Activated T-helper 17 cell treated with anti-CD3 and anti-CD28 coated beads, Interleukin-2, amount 50 U/mL, for 72 hours (primary cell): Measurements from ENCODE around the gene DCUN1D5. TPM values are rescaled to one million over a fixed set of nuclear protein-coding genes. Genes with fewer than 3 reads are reported as not detected.
"Not testable (repeated sequence)": the region's sequence is repeated elsewhere in the genome, so short reads cannot be mapped to it uniquely, and the experiment has no call there.

Experiments
- ATAC-seq: fragments of 150-1000 bp; cut with Tn5 transposase; replicated peaks from 2 replicates; pipeline ENCODE4 v1.10.0; 2021; ENCODE audit warnings: mild to moderate bottlenecking, moderate library complexity
- H3K27ac Mint-ChIP-seq: one replicate; pipeline ENCODE4 v1.8.0; 2022; ENCODE audit warnings: mixed read lengths
- H3K27me3 Mint-ChIP-seq: one replicate; pipeline ENCODE4 v1.8.0; 2022; ENCODE audit warnings: mixed read lengths
- H3K36me3 Mint-ChIP-seq: one replicate; pipeline ENCODE4 v1.8.0; 2022; ENCODE audit warnings: low read depth, mild to moderate bottlenecking, mixed read lengths
- H3K4me1 Mint-ChIP-seq: one replicate; pipeline ENCODE4 v1.8.0; 2022; ENCODE audit warnings: mixed read lengths
- H3K4me3 Mint-ChIP-seq: one replicate; pipeline ENCODE4 v1.8.0; 2022; ENCODE audit warnings: mild to moderate bottlenecking, mixed read lengths
- H3K9me3 Mint-ChIP-seq: one replicate; pipeline ENCODE4 v1.8.0; 2022; ENCODE audit warnings: mixed read lengths
- total RNA-seq, 2 donors: library from RNA; stranded (reverse); gene quantifications; one replicate each; pipeline ENCODE4 v1.2.3, GENCODE V29; 2022

The DCUN1D5 gene
- total RNA-seq, 2 donors from 2014 or later: 39.2 to 64.8 TPM

GRCh38 chr11:103043826-103044678 is 47.9 kb downstream of the DCUN1D5 start:
- Mint-ChIP-seq H3K36me3 (no peaks in the 10 kb centered on the region), H3K27me3 (peaks cover 5% of the 10 kb centered on the region), H3K4me3 (no peak overlapping the region), H3K9me3 (no peaks in the 10 kb centered on the region), H3K27ac (no peak overlapping the region), H3K4me1 (no peaks in the 10 kb centered on the region)
- no peak for ATAC-seq

GRCh38 chr11:103042161-103042560 is 49.8 kb downstream of the DCUN1D5 start:
- no peak for ATAC-seq
- Mint-ChIP-seq H3K9me3 (no peaks in the 10 kb centered on the region), H3K4me1 (no peaks in the 10 kb centered on the region), H3K27me3 (peaks cover 5% of the 10 kb centered on the region), H3K27ac (no peak overlapping the region), H3K36me3 (no peaks in the 10 kb centered on the region), H3K4me3 (no peak overlapping the region)

- peak; percentile 86 for ATAC-seq
- Mint-ChIP-seq H3K9me3 (peaks cover 6% of the 10 kb centered on the region), H3K27me3 (no peaks in the 10 kb centered on the region), H3K36me3 (peaks cover 7% of the 10 kb centered on the region), H3K27ac (peak overlapping the region; percentile 93), H3K4me1 (peaks cover 7% of the 10 kb centered on the region), H3K4me3 (peak overlapping the region; percentile 58)
Observed at GRCh38 chr11:103035791-103036434, 56.0 kb downstream of the DCUN1D5 start.

DNA sequence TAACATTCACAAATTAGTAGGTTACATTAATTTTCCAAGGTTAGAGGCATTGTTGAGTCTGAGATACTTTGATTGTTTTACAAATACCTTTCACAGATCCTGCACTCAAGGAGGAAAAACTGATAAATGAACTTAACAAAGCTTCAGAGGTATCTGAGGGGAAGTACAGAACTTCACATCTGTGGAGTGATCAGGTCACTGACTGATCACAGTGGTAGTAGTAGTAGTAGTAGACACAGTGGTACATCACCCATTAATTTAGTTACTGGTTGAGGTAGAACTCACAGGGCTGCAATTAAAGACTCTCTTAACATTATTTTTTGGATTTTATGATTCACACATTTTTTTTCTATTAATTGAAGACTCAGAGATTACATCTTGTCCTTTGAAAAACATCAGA is 56.7 kb downstream of the DCUN1D5 start:
- H3K4me3 Mint-ChIP-seq: no peak overlapping the region
- H3K36me3 Mint-ChIP-seq: peaks cover 7% of the 10 kb centered on the region
- H3K27me3 Mint-ChIP-seq: no peaks in the 10 kb centered on the region
- peaks cover 6% of the 10 kb centered on the region for H3K9me3 Mint-ChIP-seq
- peaks cover 7% of the 10 kb centered on the region for H3K4me1 Mint-ChIP-seq
- no peak for ATAC-seq
- no peak overlapping the region for H3K27ac Mint-ChIP-seq

DNA sequence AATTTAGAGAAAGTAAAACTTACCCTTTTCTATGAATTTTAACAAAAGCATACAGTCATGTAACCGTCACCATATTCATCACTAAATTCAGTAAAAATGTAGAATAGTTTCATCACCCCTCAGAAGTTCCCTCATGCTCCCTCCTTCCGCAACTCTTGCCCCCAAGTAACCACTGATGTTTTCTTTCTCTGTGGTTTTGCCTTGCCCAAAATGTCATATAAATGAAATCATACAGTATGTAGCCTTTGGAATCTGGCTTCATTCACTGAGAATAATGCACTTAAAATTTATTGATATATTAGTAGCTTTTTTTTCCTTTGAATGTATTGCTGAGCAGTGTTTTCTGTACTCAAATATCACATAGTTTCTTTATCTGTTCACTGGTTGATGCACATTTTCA is 60.1 kb downstream of the DCUN1D5 start:
- H3K4me1 Mint-ChIP-seq: peaks cover 13% of the 10 kb centered on the region
- H3K27me3 Mint-ChIP-seq: peaks cover 3% of the 10 kb centered on the region
- H3K27ac Mint-ChIP-seq: peak overlapping the region; percentile 46
- peaks cover 6% of the 10 kb centered on the region for H3K9me3 Mint-ChIP-seq
- no peak for ATAC-seq
- H3K4me3 Mint-ChIP-seq: no peak overlapping the region
- H3K36me3 Mint-ChIP-seq: peaks cover 7% of the 10 kb centered on the region

GRCh38 chr11:103029401-103029800 is 62.6 kb downstream of the DCUN1D5 start:
- no peak for ATAC-seq
- no peak overlapping the region for H3K27ac Mint-ChIP-seq
- H3K36me3 Mint-ChIP-seq: no peaks in the 10 kb centered on the region
- H3K27me3 Mint-ChIP-seq: peaks cover 3% of the 10 kb centered on the region
- H3K4me1 Mint-ChIP-seq: peaks cover 6% of the 10 kb centered on the region
- no peak overlapping the region for H3K4me3 Mint-ChIP-seq
- H3K9me3 Mint-ChIP-seq: no peaks in the 10 kb centered on the region

DNA sequence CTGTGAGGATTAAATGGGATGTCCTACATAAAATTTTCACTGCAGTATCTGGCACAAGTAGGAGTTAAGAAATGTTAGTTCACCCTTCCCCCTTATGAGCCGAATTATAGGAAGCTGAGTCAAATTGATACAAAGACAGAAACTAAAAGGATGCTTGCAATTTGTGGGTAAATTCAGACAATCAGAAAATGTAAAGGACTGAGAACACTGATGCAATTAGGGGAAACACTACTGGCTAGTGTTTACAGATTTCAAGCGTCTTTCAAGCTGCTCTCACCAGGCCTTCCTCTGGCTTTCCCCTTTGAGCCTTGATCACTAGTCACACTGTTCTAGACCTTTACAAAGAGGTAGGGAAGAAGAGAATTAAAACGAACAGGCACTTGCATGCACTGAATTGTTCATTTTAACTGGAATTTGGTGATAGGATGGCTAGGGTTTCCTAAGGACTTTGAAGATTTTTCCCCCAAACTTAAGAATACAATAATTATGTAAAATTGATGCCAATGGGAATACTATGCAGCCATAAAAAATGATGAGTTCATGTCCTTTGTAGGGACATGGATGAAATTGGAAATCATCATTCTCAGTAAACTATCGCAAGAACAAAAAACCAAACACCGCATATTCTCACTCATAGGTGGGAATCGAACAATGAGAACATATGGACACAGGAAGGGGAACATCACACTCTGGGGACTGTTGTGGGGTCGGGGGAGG is 63.5 kb downstream of the DCUN1D5 start:
- H3K4me1 Mint-ChIP-seq, H3K27me3 Mint-ChIP-seq, H3K36me3 Mint-ChIP-seq, H3K9me3 Mint-ChIP-seq: not testable (repeated sequence)
- ATAC-seq: peak; percentile 97
- peak overlapping the region; percentile 45 for H3K4me3 Mint-ChIP-seq
- peak overlapping the region; percentile 67 for H3K27ac Mint-ChIP-seq

- no peak overlapping the region for H3K4me3 Mint-ChIP-seq
- no peaks in the 10 kb centered on the region for H3K36me3 Mint-ChIP-seq
- ATAC-seq: no peak
- H3K27me3 Mint-ChIP-seq: peaks cover 8% of the 10 kb centered on the region
- H3K9me3 Mint-ChIP-seq: no peaks in the 10 kb centered on the region
- no peak overlapping the region for H3K27ac Mint-ChIP-seq
- peaks cover 6% of the 10 kb centered on the region for H3K4me1 Mint-ChIP-seq
Observed at GRCh38 chr11:103024086-103024485, 67.9 kb downstream of the DCUN1D5 start.

- no peak for ATAC-seq
- no peak overlapping the region for H3K27ac Mint-ChIP-seq
- peaks cover 15% of the 10 kb centered on the region for H3K27me3 Mint-ChIP-seq
- H3K9me3 Mint-ChIP-seq: no peaks in the 10 kb centered on the region
- H3K36me3 Mint-ChIP-seq: no peaks in the 10 kb centered on the region
- H3K4me1 Mint-ChIP-seq: no peaks in the 10 kb centered on the region
- no peak overlapping the region for H3K4me3 Mint-ChIP-seq
Observed at GRCh38 chr11:103016031-103016430, 75.9 kb downstream of the DCUN1D5 start.

- peaks cover 7% of the 10 kb centered on the region for H3K9me3 Mint-ChIP-seq
- H3K27me3 Mint-ChIP-seq: peaks cover 13% of the 10 kb centered on the region
- no peaks in the 10 kb centered on the region for H3K4me1 Mint-ChIP-seq
- no peak overlapping the region for H3K27ac Mint-ChIP-seq
- ATAC-seq: no peak
- H3K4me3 Mint-ChIP-seq: no peak overlapping the region
- no peaks in the 10 kb centered on the region for H3K36me3 Mint-ChIP-seq
Observed at GRCh38 chr11:103013421-103013820, 78.5 kb downstream of the DCUN1D5 start.

Other genes starting within 250 kb of the DCUN1D5 start
- not detected for gene MMP3, start 248.6 kb downstream of the DCUN1D5 start, total RNA-seq
- under 1 TPM in 1 of 2 donors, not detected in 1; 0.22 TPM for gene MMP12, start 217.2 kb downstream of the DCUN1D5 start, total RNA-seq
- not detected for gene MMP13, start 136.4 kb downstream of the DCUN1D5 start, total RNA-seq
- 1 to 10 TPM; 2.2 to 2.5 TPM for gene DYNC2H1, start 17.3 kb upstream of the DCUN1D5 start, total RNA-seq